DND-41 (cell line): ENCODE measurements around the gene ALDH1A1.

Experiments used
- ATAC-seq: fragments of 200-7000 bp; cut with Tn5 transposase; 3 replicates; pipeline ENCODE4 v1.9.1; 2021; ENCODE audit warnings: low read depth; ENCODE audit not compliant: insufficient read depth
- DNase-seq: peaks from one replicate; pipeline ENCODE4 v3.0.0-alpha.2; 2020
- H2AFZ ChIP-seq: 2 replicates; pipeline ENCODE4 v1.6.0; 2012; ENCODE audit warnings: low read depth, low read length
- H3K27ac ChIP-seq: 2 replicates; pipeline ENCODE4 v1.5.1; 2012; ENCODE audit warnings: low read length, inconsistent platforms
- H3K27me3 ChIP-seq: fragments of 200-600 bp; sonication (generic); 2 replicates; pipeline ENCODE4 v1.6.0; 2012; ENCODE audit warnings: low read length, mild to moderate bottlenecking, inconsistent platforms; ENCODE audit not compliant: insufficient read depth, poor library complexity
- H3K36me3 ChIP-seq: 2 replicates; pipeline ENCODE4 v1.5.1; 2012; ENCODE audit warnings: low read length, inconsistent platforms; ENCODE audit not compliant: insufficient read depth
- H3K4me1 ChIP-seq: 2 replicates; pipeline ENCODE4 v1.5.1; 2012; ENCODE audit warnings: mild to moderate bottlenecking, low read length; ENCODE audit not compliant: insufficient read depth
- H3K4me2 ChIP-seq: 2 replicates; pipeline ENCODE4 v1.6.0; 2012; ENCODE audit warnings: mild to moderate bottlenecking, moderate library complexity, low read length, inconsistent platforms; ENCODE audit not compliant: insufficient read depth
- H3K4me3 ChIP-seq, 2 experiments: fragments of 200-600 bp in 1 of 2; shearing (Covaris generic) in 1 of 2; 2 replicates each; pipeline ENCODE4 v1.5.1; 2012 to 2016; ENCODE audit warnings: inconsistent platforms in 2 of 2, low read length in 2 of 2, mild to moderate bottlenecking in 2 of 2, low read depth in 1 of 2, moderate library complexity in 1 of 2
- H3K79me2 ChIP-seq: 2 replicates; pipeline ENCODE4 v1.6.0; 2012; ENCODE audit warnings: low read length, inconsistent platforms; ENCODE audit not compliant: insufficient read depth
- H3K9ac ChIP-seq: 2 replicates; pipeline ENCODE4 v1.6.0; 2012; ENCODE audit warnings: low read depth, mild to moderate bottlenecking, inconsistent platforms, low read length, moderate library complexity
- H3K9me3 ChIP-seq: 2 replicates; pipeline ENCODE4 v1.5.1; 2012; ENCODE audit warnings: low read length, moderate library complexity, mild to moderate bottlenecking, inconsistent platforms; ENCODE audit not compliant: insufficient read depth, severe bottlenecking
- H4K20me1 ChIP-seq: 2 replicates; pipeline ENCODE4 v1.6.0; 2012; ENCODE audit warnings: low read length; ENCODE audit not compliant: insufficient read depth
- EZH2 ChIP-seq: IDR thresholded peaks from 3 replicates; pipeline ENCODE4 v1.6.1; 2012; ENCODE audit warnings: borderline replicate concordance, low read depth, mild to moderate bottlenecking, moderate library complexity, low read length, inconsistent platforms; ENCODE audit not compliant: severe bottlenecking
- TF ChIP-seq, protein P1 (sequence below): IDR thresholded peaks from 2 replicates; pipeline ENCODE4 v1.5.1; 2012; ENCODE audit warnings: borderline replicate concordance, low read length, moderate library complexity, mild to moderate bottlenecking; ENCODE audit not compliant: poor library complexity, severe bottlenecking; ENCODE audit errors: extremely low read depth

The ALDH1A1 gene

DNA sequence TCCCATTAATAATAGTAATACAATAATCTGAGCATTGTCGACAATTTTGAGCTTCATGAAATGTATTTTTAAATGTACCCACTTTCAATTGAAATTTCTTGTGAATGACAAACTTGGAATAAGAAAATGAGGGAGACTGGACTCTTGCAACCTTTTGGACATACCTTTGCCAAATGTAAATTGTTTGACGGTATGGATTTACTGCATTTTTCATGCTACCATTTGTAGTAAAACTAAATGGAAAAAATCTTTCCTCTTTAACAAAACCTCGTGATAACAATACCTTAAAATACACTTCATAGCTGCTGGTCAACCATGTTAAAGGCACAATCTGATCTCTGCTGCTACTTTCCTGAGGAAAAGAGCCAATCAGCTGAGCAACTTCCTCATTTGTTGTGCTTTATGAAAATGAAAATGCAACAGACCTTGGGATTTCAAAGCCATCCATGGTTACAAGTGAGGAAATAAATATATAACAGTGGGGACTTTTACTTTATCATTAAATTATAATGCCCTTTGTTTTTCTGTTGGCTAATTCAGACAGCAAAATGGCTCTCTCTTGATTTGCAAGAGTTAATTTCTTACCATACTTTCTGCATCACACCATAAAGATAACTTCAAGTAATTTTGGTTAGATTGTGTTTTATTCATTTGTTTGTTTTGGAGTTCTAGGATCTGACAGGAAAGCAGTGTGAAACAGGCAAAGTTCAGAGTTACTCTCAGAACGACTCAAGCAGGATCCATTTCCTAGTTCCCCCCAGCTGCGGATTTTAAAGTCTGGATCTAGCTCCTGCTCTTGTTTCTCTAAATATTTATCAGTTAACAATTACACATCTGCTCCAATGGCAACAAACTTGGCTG, 1.1 kb downstream of the ALDH1A1 start:
- Histone ChIP-seq H3K4me3 (no peak overlapping the region), H3K79me2 (no peaks in the 10 kb centered on the region), H4K20me1 (no peaks in the 10 kb centered on the region), H3K4me1 (no peaks in the 10 kb centered on the region), H3K27me3 (peaks cover 21% of the 10 kb centered on the region), H3K9ac (no peak overlapping the region), H3K9me3 (no peaks in the 10 kb centered on the region), H3K27ac (no peak overlapping the region), H3K4me2 (no peak overlapping the region), H2AFZ (no peak overlapping the region), H3K36me3 (no peaks in the 10 kb centered on the region)
- DNase-seq (no peak), ATAC-seq (no peak)
- TF ChIP-seq EZH2: no peak
- TF ChIP-seq, protein P1, sequence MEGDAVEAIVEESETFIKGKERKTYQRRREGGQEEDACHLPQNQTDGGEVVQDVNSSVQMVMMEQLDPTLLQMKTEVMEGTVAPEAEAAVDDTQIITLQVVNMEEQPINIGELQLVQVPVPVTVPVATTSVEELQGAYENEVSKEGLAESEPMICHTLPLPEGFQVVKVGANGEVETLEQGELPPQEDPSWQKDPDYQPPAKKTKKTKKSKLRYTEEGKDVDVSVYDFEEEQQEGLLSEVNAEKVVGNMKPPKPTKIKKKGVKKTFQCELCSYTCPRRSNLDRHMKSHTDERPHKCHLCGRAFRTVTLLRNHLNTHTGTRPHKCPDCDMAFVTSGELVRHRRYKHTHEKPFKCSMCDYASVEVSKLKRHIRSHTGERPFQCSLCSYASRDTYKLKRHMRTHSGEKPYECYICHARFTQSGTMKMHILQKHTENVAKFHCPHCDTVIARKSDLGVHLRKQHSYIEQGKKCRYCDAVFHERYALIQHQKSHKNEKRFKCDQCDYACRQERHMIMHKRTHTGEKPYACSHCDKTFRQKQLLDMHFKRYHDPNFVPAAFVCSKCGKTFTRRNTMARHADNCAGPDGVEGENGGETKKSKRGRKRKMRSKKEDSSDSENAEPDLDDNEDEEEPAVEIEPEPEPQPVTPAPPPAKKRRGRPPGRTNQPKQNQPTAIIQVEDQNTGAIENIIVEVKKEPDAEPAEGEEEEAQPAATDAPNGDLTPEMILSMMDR: no peak

DNA sequence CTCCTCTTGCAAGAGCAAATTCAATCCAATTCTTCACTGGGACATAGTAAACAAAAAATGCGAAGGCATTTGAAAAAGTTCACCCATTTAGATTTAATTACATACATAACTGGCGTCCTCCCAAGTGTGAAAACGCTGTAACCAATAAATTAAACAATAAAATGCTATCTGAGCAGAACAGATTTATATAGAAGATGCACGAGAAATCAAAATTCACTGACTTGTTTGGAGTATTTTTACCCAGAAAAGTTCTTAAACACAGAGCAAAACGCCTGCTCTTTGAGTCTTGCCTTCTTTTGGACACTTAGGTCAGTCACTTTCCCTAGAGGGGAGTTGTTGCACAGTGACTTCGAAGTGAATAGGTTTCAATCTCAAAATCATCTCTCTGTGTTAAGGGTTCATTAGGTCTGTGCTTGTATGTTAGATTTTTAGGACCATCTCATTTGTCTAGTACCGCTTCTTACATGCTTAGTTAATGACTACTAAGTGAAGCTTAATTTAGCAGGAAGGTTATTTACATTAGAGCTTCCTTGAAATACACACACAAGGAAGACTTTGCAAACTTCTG, 1.9 kb downstream of the ALDH1A1 start:
- no peak overlapping the region for H3K9ac ChIP-seq
- no peaks in the 10 kb centered on the region for H4K20me1 ChIP-seq
- H3K9me3 ChIP-seq: no peaks in the 10 kb centered on the region
- H3K27ac ChIP-seq: no peak overlapping the region
- DNase-seq (no peak), ATAC-seq (no peak)
- H3K4me3 ChIP-seq: no peak overlapping the region
- H3K79me2 ChIP-seq: no peaks in the 10 kb centered on the region
- TF ChIP-seq, protein P1: no peak
- H3K4me1 ChIP-seq: no peaks in the 10 kb centered on the region
- no peak overlapping the region for H3K4me2 ChIP-seq
- H3K36me3 ChIP-seq: no peaks in the 10 kb centered on the region
- H3K27me3 ChIP-seq: peaks cover 22% of the 10 kb centered on the region
- no peak overlapping the region for H2AFZ ChIP-seq

DNA sequence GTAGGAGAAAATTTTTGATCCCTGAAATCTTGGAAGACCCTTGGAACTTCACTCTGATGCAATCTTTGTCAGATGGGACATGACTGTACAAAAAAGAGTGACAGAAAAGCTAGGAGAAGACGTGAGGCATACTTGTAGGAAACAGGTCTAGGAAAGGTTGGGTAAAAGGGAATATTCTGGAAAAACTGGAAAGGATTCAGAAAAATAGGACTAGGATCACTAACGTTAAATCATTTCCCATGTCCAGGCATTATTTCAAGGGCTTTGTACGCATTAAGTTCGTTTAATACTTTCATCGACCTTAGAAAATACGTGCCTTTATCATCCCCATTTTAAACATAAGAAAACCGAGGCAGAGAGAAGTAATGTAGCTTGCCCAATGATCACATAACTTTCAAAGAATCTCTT, 2.9 kb downstream of the ALDH1A1 start:
- Histone ChIP-seq H3K27me3 (peaks cover 22% of the 10 kb centered on the region), H3K4me1 (no peaks in the 10 kb centered on the region), H3K36me3 (no peaks in the 10 kb centered on the region), H3K9ac (no peak overlapping the region), H3K9me3 (no peaks in the 10 kb centered on the region), H4K20me1 (no peaks in the 10 kb centered on the region), H3K79me2 (no peaks in the 10 kb centered on the region), H3K27ac (no peak overlapping the region), H3K4me3 (no peak overlapping the region), H3K4me2 (no peak overlapping the region), H2AFZ (no peak overlapping the region)
- DNase-seq: no peak
- TF ChIP-seq, protein P1: no peak
- no peak for TF ChIP-seq EZH2
- no peak for ATAC-seq
